A549 (cell line): ENCODE measurements around the gene PML. TPM values are rescaled to one million over a fixed set of nuclear protein-coding genes. Genes with fewer than 3 reads are reported as not detected.

Experiments
- ATAC-seq, 2 experiments: fragments of 200-7000 bp in 1 of 2; fragments of >200 bp in 1 of 2; cut with Nextera tagmentation in 1 of 2; cut with Tn5 transposase in 1 of 2; 3 replicates each; pipeline versions ENCODE4 v1.8.0 to v1.9.1; 2018 to 2020; ENCODE audit warnings: mild to moderate bottlenecking in 1 of 2, moderate library complexity in 1 of 2
- CTCF ChIA-PET: fragments of 300-600 bp; sonication (Branson Sonifier 250); formaldehyde crosslinking; extraction: SDS; loops from one replicate; lab custom pipeline; 2021; ENCODE audit warnings: antibody characterized with exemption, inconsistent platforms; lab: Yijun Ruan, JAX
- POLR2A ChIA-PET: fragments of 350-600 bp; formaldehyde crosslinking; extraction: SDS; loops from one replicate; lab custom pipeline; 2021; ENCODE audit warnings: antibody characterized with exemption, inconsistent platforms; lab: Yijun Ruan, JAX
- DNase-seq, 2 experiments: peaks; one replicate each; pipeline versions ENCODE4 v3.0.0 to v3.0.0-alpha.2; 2011 to 2016; ENCODE audit warnings: low read depth in 1 of 2, low spot score in 1 of 2
- FAIRE-seq: peaks from 2 replicates; lab custom pipeline; 2011; peaks lifted over from hg19 to GRCh38; lab: Jason Lieb, UNC
- H3K27ac ChIP-seq, 2 experiments: fragments of >200 bp; sonication (Bioruptor Twin); formaldehyde crosslinking; 3 replicates each; pipeline ENCODE4 v1.5.1; 2016 to 2017
- H3K4me1 ChIP-seq: fragments of >200 bp; sonication (Bioruptor Twin); formaldehyde crosslinking; 3 replicates; pipeline ENCODE4 v1.6.1; 2016
- H3K4me2 ChIP-seq: fragments of >200 bp; sonication (Bioruptor Twin); formaldehyde crosslinking; 3 replicates; pipeline ENCODE4 v1.6.1; 2016
- H3K4me3 ChIP-seq: fragments of >200 bp; sonication (Bioruptor Twin); formaldehyde crosslinking; 3 replicates; pipeline ENCODE4 v1.5.1; 2016
- H3K9me3 ChIP-seq: fragments of >200 bp; sonication (Bioruptor Twin); formaldehyde crosslinking; 3 replicates; pipeline ENCODE4 v1.6.1; 2016
- CBX8 ChIP-seq: fragments of 200-600 bp; sonication (generic); IDR thresholded peaks from 2 replicates; pipeline ENCODE4 v1.6.1; 2016
- CHD2 ChIP-seq: fragments of 150-350 bp; IDR thresholded peaks from 2 replicates; pipeline ENCODE4 v1.6.1; 2014; ENCODE audit warnings: low read length; ENCODE audit not compliant: partially characterized antibody
- CTCF ChIP-seq: fragments of >200 bp; sonication (Bioruptor Twin); formaldehyde crosslinking; IDR thresholded peaks from 3 replicates; pipeline ENCODE4 v1.5.1; 2016
- HMGXB4 ChIP-seq: fragments of 250-450 bp; sonication (Bioruptor Pico); IDR thresholded peaks from 2 replicates; pipeline ENCODE4 v1.5.0; 2021; ENCODE audit warnings: mild to moderate bottlenecking, moderate library complexity, borderline replicate concordance
- HOXA7 ChIP-seq: fragments of 250-450 bp; sonication (Bioruptor Pico); IDR thresholded peaks from 2 replicates; pipeline ENCODE4 v1.5.0; 2020; ENCODE audit warnings: mild to moderate bottlenecking, moderate library complexity
- KDM1A ChIP-seq: fragments of 200-600 bp; sonication (generic); IDR thresholded peaks from 2 replicates; pipeline ENCODE4 v1.6.1; 2016; ENCODE audit warnings: low read depth, mild to moderate bottlenecking
- MAFK ChIP-seq: fragments of 450-650 bp; IDR thresholded peaks from 2 replicates; pipeline ENCODE4 v1.6.1; 2014; ENCODE audit not compliant: partially characterized antibody
- PHF8 ChIP-seq: fragments of 200-600 bp; sonication (generic); IDR thresholded peaks from 2 replicates; pipeline ENCODE4 v1.6.1; 2016; ENCODE audit warnings: low read depth, mild to moderate bottlenecking, antibody characterized with exemption, moderate library complexity, borderline replicate concordance
- REST ChIP-seq: fragments of 200-600 bp; sonication (generic); IDR thresholded peaks from 2 replicates; pipeline ENCODE4 v1.6.1; 2016; ENCODE audit warnings: antibody characterized with exemption, mild to moderate bottlenecking, moderate library complexity
- RFX5 ChIP-seq: fragments of 450-650 bp; IDR thresholded peaks from 2 replicates; pipeline ENCODE4 v1.7.1; 2014; ENCODE audit warnings: antibody characterized with exemption, mild to moderate bottlenecking, moderate library complexity
- RNF2 ChIP-seq: fragments of 200-600 bp; sonication (generic); IDR thresholded peaks from 2 replicates; pipeline ENCODE4 v1.6.1; 2016; ENCODE audit warnings: low read depth, mild to moderate bottlenecking, antibody characterized with exemption, moderate library complexity, borderline replicate concordance
- TFCP2L1 ChIP-seq: fragments of 250-450 bp; sonication (Bioruptor Pico); IDR thresholded peaks from 2 replicates; pipeline ENCODE4 v1.5.0; 2021; ENCODE audit warnings: mild to moderate bottlenecking
- WGBS: methylation state at CpG from one replicate; pipeline ENCODE4 v1.1.6; 2017; ENCODE audit errors: missing lambda C conversion rate; 5-methylcytosine and 5-hydroxymethylcytosine counted together
- polyA plus RNA-seq, 4 experiments: library from polyadenylated mRNA; depleted of rRNA in 3 of 4; stranded (reverse); fragments of >200 nt; fragmentation: RNase III in 1 of 4; extraction: RNeasy Plus Mini Kit Qiagen cat#74134 plus additional on column Dnase treatment in 1 of 4; gene quantifications; 2 replicates in 3 of 4; 3 replicates in 1 of 4; pipeline ENCODE4 v1.2.3, GENCODE V29; 2011 to 2017

Gene PML
- polyA plus RNA-seq, 2 of the 4 experiments (the other 2 are of a cell fraction), result 2.1 to 8.5 TPM

DNA sequence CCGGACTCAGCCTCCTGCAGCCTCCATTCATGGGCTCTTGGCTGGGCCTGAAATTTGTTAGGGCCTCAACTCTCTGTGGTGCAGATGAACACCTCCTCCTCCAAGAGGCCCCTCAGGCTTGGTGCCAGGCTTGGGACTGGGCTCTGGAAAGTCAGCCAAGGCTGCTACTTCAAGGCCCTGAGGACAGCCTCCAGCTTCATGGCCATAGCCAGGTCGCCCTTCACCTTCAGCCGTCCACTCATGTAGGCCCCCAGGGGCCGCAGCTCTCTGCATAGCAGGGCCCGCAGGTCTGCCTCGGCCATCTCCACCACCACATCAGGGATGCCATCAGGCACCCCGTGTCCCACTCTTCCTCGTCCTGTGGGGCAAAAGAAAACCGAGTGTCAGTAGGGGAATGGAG is 10.7 kb upstream of the PML start:
- Histone ChIP-seq H3K27ac (peak overlapping the region in 1 of 2 experiments; percentile 46; a peak in 1 of 6 replicates), H3K4me2 (no peak overlapping the region), H3K4me1 (peaks cover 27% of the 10 kb centered on the region), H3K9me3 (no peaks in the 10 kb centered on the region), H3K4me3 (no peak overlapping the region)
- FAIRE-seq (no peak), DNase-seq (no peak), ATAC-seq (no peak)
- ChIA-PET CTCF (interaction anchor here (0.7 to 6.5 kb wide), 7 partner anchors 9 to 339 kb away, joined by 3 to 46 read pairs (median 3); partner anchors contain the start of gene STOML1), POLR2A (no interaction called here)
- WGBS, result 96% methylated on average over 3 of the region's 9 CpGs
- no peak for TF ChIP-seq MAFK

DNA sequence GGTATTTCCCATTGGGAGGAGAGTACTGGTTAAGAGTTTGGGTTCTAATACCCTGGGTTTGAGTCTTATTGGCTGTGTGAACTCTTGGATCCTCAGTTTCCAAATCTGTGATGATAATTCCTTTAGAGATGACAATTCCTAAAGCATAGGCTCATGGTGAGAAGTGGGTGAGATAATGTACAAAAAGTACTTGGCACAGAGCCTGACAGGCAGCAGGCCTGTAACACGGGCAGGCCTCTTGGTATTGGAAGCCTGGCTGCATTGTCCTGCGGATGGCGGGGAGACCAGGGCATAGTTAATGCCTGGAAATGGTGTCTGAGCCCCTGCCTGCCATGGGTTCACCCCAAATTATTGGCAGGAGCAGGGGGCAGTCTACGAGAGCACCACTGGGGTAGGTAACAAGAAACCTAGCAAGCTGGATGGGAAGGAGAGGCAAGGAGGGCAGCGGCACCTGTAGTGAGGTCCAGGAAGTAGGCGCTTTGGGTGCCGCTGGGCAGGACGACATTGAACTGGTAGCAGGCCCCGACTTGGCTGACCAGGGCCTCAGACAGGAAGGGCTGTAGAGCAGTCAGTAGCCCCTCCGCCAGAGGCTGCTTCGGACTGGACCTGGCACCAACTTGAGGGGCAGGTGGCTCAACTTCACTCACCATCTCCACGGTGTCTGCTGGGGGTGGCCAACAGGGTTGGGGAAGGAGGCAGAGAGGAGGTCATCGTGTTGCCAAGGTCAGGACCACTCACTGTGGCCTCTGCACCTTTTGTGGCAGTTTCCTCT is 10.1 kb upstream of the PML start:
- peaks cover 33% of the 10 kb centered on the region for H3K4me1 ChIP-seq
- WGBS, result 88% methylated on average over 13 of the region's 13 CpGs
- no peaks in the 10 kb centered on the region for H3K9me3 ChIP-seq
- FAIRE-seq (no peak), ATAC-seq (no peak), DNase-seq (no peak)
- ChIA-PET POLR2A (no interaction called here), CTCF (interaction anchor here (0.7 to 6.5 kb wide), 5 partner anchors 8 to 338 kb away, joined by 3 to 46 read pairs (median 4); partner anchors contain the start of gene STOML1)
- no peak overlapping the region for H3K4me3 ChIP-seq
- TF ChIP-seq CHD2 (no peak), CBX8 (no peak), CTCF (no peak), TFCP2L1 (CRISPR knock-in tag) (no peak), REST (no peak), RFX5 (no peak)
- H3K27ac ChIP-seq, result no peak overlapping the region
- no peak overlapping the region for H3K4me2 ChIP-seq

GRCh38 chr15:73985101-73985873 is 9.2 kb upstream of the PML start:
- no peak for FAIRE-seq
- TF ChIP-seq HOXA7 (CRISPR knock-in tag) (no peak), RNF2 (no peak), KDM1A (no peak), PHF8 (no peak), HMGXB4 (CRISPR knock-in tag) (no peak)
- ChIA-PET CTCF (interaction anchor here (0.8 to 6.5 kb wide), 5 partner anchors 12 to 52 kb away, joined by 3 to 46 read pairs (median 4); no protein-coding TSS in a partner anchor), POLR2A (no interaction called here)
- Histone ChIP-seq H3K4me1 (peaks cover 39% of the 10 kb centered on the region), H3K4me2 (no peak overlapping the region), H3K27ac (no peak overlapping the region), H3K4me3 (no peak overlapping the region), H3K9me3 (no peaks in the 10 kb centered on the region)
- DNase-seq, result no peak
- WGBS, result 68% methylated on average over 4 of the region's 13 CpGs
- ATAC-seq, result no peak
